H1 (cell line): ENCODE results near the gene ST6GALNAC2. TPM values are rescaled to one million over a fixed set of nuclear protein-coding genes. Genes with fewer than 3 reads are reported as not detected.

Source experiments
- CTBP2 ChIP-seq: IDR thresholded peaks from 2 replicates; pipeline ENCODE4 v1.7.0; 2011; ENCODE audit warnings: borderline replicate concordance, mild to moderate bottlenecking, moderate library complexity, mixed read lengths, low read length; ENCODE audit not compliant: insufficient read depth, insufficient read length
- FOSL1 ChIP-seq: IDR thresholded peaks from 2 replicates; pipeline ENCODE4 v1.6.1; 2011; ENCODE audit warnings: mild to moderate bottlenecking, low read depth, low read length, moderate library complexity; ENCODE audit not compliant: insufficient read depth
- RFX5 ChIP-seq: IDR thresholded peaks from 2 replicates; pipeline ENCODE4 v1.6.1; 2011; ENCODE audit warnings: low read depth, low read length, improper control_type of control experiment, borderline replicate concordance
- TAF7 ChIP-seq: optimal IDR thresholded peaks from 2 replicates; pipeline ENCODE3; 2011; ENCODE audit warnings: low read depth, mild to moderate bottlenecking, inconsistent platforms, low read length, moderate library complexity, borderline replicate concordance
- ZNF274 ChIP-seq: IDR thresholded peaks from 2 replicates; pipeline ENCODE4 v1.7.0; 2012; ENCODE audit warnings: low read length, borderline replicate concordance; ENCODE audit errors: extremely low read depth
- polyA plus RNA-seq, 7 experiments: library from polyadenylated mRNA; depleted of rRNA in 3 of 7; stranded (reverse) in 5 of 7; unstranded in 2 of 7; fragments of >200 nt in 5 of 7; fragments of 200-250 nt in 2 of 7; gene quantifications; 1 replicate in 5 of 7; 2 replicates in 1 of 7; 4 replicates in 1 of 7; pipeline versions ENCODE4 v1.2.1 to v1.2.3, GENCODE V29; 2011 to 2013; ENCODE audit warnings: missing spikeins in 2 of 7, mixed read lengths in 2 of 7
- total RNA-seq: library from RNA; stranded (reverse); fragmentation: NEBNext Ultra II Directional; extraction: Animal tissue kit (Norgen Biotek cat#: 25700); gene quantifications from 2 replicates; pipeline ENCODE4 v1.2.1, GENCODE V29; 2021

ST6GALNAC2 gene
- total and polyA plus RNA-seq, 2 of the 8 experiments (the other 6 are each of a cell fraction or from before 2014, with no cell fraction given), result 0.09 TPM; not detected in 1

DNA sequence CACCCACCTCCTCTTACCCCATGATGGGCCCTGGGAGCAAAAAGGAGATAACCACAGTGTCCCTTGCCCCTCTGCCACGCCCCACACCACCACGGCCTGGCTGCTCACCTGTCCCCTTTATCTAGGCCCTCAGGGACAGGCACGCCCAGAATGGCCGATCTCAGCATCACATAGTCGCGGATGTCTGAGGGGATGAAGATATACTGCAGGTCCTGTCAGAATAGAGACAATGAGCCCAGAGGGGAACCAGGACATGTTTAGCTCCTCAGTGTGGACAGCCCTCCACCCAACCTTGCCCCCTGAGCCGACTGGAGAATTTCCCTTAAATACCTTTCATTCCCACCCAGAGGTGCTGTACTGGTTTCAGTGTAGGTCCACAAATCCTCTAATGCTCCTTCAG, 15.2 kb downstream of the ST6GALNAC2 start (continued):
- no peak for TF ChIP-seq FOSL1
- no peak for TF ChIP-seq ZNF274
- no peak for TF ChIP-seq CTBP2
- TF ChIP-seq TAF7, result no peak
- no peak for TF ChIP-seq RFX5
